SU-DHL-6 (cell line): Measurements from ENCODE around the gene HUS1.
"Not testable (repeated sequence)": the region's sequence is repeated elsewhere in the genome, so short reads cannot be mapped to it uniquely, and the experiment has no call there.

Experiments used
- EZH2phosphoT487 ChIP-seq: fragments of 200-600 bp; sonication (generic), shearing (Covaris generic); conservative IDR thresholded peaks from 2 replicates; pipeline ENCODE4 v1.6.1; 2018; ENCODE audit warnings: mild to moderate bottlenecking, antibody characterized with exemption, low read length, moderate library complexity, mixed read lengths
- TF ChIP-seq, protein P1 (sequence below): fragments of 200-600 bp; sonication (generic); IDR thresholded peaks from one replicate; pipeline ENCODE4 v1.5.1; 2017; ENCODE audit warnings: antibody characterized with exemption, mild to moderate bottlenecking, low read length, moderate library complexity; ENCODE audit not compliant: insufficient read depth, poor library complexity, severe bottlenecking

DNA sequence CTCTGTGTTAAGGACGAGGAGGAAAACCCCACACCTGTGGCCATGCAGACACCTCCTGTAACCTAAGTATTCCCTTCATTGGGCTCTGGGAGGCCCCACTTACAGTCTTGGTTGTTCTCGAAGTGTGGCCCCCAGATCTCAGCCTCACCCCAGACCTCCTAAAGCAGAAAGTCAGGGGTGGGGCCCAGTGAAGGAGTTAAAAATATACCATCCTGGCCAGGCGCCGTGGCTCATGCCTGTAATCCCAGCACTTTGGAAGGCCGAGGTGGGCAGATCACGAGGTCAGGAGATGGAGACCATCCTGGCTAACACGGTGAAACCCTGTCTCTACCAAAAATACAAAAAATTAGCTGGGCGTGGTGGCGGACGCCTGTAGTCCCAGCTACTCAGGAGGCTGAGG is 36.8 kb downstream of the HUS1 start:
- TF ChIP-seq, protein P1, sequence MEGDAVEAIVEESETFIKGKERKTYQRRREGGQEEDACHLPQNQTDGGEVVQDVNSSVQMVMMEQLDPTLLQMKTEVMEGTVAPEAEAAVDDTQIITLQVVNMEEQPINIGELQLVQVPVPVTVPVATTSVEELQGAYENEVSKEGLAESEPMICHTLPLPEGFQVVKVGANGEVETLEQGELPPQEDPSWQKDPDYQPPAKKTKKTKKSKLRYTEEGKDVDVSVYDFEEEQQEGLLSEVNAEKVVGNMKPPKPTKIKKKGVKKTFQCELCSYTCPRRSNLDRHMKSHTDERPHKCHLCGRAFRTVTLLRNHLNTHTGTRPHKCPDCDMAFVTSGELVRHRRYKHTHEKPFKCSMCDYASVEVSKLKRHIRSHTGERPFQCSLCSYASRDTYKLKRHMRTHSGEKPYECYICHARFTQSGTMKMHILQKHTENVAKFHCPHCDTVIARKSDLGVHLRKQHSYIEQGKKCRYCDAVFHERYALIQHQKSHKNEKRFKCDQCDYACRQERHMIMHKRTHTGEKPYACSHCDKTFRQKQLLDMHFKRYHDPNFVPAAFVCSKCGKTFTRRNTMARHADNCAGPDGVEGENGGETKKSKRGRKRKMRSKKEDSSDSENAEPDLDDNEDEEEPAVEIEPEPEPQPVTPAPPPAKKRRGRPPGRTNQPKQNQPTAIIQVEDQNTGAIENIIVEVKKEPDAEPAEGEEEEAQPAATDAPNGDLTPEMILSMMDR: not testable (repeated sequence)
- TF ChIP-seq EZH2phosphoT487: not testable (repeated sequence)
